ENCODE data around the gene ENPP3.

ENPP3 gene

DNA sequence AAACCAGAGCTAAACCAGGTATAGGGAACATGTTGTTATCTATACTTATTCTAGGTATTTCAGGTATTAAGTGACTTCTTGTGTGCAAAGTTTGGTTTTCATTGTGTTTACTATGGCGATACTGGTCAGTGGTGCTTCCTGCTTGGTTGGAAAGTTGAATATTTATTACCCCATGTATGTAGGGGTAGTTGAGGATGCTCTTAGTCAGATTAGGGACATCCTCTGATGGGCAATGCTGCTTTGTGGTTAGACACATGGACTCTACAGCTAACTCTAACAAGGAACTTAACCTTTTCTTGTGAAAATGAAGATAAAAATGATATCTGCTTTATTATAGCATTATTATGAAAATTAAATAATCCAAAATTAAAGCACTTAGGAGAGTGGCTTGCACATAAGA is 126.6 kb downstream of the ENPP3 start:
- no peaks in the 10 kb centered on the region for H3K9me3 ChIP-seq (ENCODE audit: insufficient read depth, low read length)
- DNase-seq (ENCODE audit: low read depth, low spot score), result no peak
- TF ChIP-seq YY1 (IDR thresholded peaks at IDR 0.05; ENCODE audit: insufficient read depth, insufficient read length) (no peak), SUZ12 (IDR thresholded peaks at IDR 0.05; ENCODE audit: extremely low read depth, insufficient read depth, insufficient read length) (no peak), ZNF274 (IDR thresholded peaks at IDR 0.05; ENCODE audit: low read depth, low read length) (no peak)
- H3K27me3 ChIP-seq (ENCODE audit: insufficient read depth, insufficient read length), result no peaks in the 10 kb centered on the region
- H3K4me3 ChIP-seq (ENCODE audit: insufficient read length, low read depth), result no peak overlapping the region
- no peak overlapping the region for H3K9ac ChIP-seq (ENCODE audit: insufficient read length, low read depth)
- no peaks in the 10 kb centered on the region for H3K4me1 ChIP-seq (ENCODE audit: insufficient read depth, insufficient read length)
- no peaks in the 10 kb centered on the region for H3K36me3 ChIP-seq (ENCODE audit: insufficient read depth, insufficient read length, low read length)

DNA sequence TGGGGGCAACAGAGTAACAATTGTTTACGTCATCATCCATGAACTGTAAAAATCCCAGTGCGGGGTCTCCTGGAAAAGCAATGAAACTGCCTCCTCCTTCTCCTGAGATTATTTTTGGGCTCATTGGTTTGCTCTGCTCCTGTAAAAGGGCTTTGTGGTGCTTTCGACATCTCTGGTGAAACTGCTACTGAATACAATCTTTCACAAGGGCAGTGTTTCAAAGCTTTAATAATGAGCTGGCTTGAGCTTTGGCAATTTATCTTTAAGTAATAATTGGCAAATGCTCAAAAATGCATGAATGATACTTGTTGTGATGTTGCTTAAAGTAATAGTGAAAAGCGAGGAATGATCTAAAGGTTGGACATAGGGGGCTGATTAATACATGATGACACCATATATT is 127.2 kb downstream of the ENPP3 start:
- Histone ChIP-seq H3K27me3 (ENCODE audit: insufficient read depth, insufficient read length) (no peaks in the 10 kb centered on the region), H3K4me1 (ENCODE audit: insufficient read depth, insufficient read length) (no peaks in the 10 kb centered on the region), H3K9me3 (ENCODE audit: insufficient read depth, low read length) (no peaks in the 10 kb centered on the region), H3K36me3 (ENCODE audit: insufficient read depth, insufficient read length, low read length) (no peaks in the 10 kb centered on the region), H3K4me3 (ENCODE audit: insufficient read length, low read depth) (no peak overlapping the region), H3K9ac (ENCODE audit: insufficient read length, low read depth) (no peak overlapping the region)
- TF ChIP-seq SUZ12 (IDR thresholded peaks at IDR 0.05; ENCODE audit: extremely low read depth, insufficient read depth, insufficient read length) (no peak), ZNF274 (IDR thresholded peaks at IDR 0.05; ENCODE audit: low read depth, low read length) (no peak), YY1 (IDR thresholded peaks at IDR 0.05; ENCODE audit: insufficient read depth, insufficient read length) (no peak)
- no peak for DNase-seq (ENCODE audit: low read depth, low spot score)

DNA sequence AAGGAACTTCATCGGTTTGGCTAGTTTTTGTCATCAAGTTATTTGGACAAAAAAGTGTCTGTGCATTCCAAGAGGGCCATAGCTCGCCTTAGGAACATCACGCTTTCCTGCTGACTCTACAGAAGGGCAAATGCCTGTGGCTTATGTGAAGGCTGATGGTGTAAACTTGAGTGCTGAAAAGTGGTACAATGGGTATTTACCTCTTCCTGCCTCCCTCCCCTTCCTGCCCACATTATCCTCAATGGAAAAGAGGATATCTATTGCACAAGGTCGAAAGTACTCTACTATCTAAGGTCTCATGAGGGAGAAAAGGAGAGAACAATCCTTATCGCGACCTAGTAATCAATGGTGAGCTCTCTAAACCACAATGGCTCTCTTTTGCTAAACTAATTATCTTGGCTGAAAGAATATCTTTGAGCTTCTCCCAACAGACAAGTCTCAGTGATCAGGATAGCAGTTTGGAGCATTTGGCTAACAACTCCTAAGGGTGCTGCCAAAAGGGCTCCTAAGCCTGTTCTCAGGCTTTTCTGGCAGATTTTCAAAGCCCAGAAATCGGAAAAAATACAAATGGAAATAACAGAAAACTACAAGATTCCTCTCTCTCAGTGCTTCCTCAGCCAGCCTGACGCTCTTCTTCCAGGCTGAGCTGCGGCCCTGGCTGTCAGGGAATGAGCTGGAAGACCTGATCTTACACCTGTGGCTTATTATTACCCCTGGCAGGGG is 128.1 kb downstream of the ENPP3 start:
- Histone ChIP-seq H3K36me3 (ENCODE audit: insufficient read depth, insufficient read length, low read length) (no peaks in the 10 kb centered on the region), H3K4me3 (ENCODE audit: insufficient read length, low read depth) (no peak overlapping the region), H3K4me1 (ENCODE audit: insufficient read depth, insufficient read length) (no peaks in the 10 kb centered on the region), H3K9me3 (ENCODE audit: insufficient read depth, low read length) (no peaks in the 10 kb centered on the region), H3K27me3 (ENCODE audit: insufficient read depth, insufficient read length) (no peaks in the 10 kb centered on the region), H3K9ac (ENCODE audit: insufficient read length, low read depth) (no peak overlapping the region)
- TF ChIP-seq ZNF274 (IDR thresholded peaks at IDR 0.05; ENCODE audit: low read depth, low read length) (no peak), YY1 (IDR thresholded peaks at IDR 0.05; ENCODE audit: insufficient read depth, insufficient read length) (no peak), SUZ12 (IDR thresholded peaks at IDR 0.05; ENCODE audit: extremely low read depth, insufficient read depth, insufficient read length) (no peak)
- DNase-seq (ENCODE audit: low read depth, low spot score), result no peak

DNA sequence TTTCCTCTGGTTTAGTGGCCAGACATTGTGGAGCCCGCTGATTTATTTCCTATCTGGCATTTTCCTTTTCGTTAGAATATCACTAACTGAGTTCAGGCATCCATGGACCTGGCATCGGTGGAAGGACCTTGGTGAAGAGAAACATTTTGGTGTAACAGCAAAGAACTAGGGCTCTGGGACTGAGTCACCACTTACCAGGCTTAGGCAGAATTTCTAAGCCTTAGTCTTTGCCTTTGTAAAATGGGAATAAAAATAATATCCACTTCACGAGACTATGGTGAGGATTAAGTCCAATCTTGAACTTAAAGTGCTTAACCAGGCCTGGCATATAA is 128.7 kb downstream of the ENPP3 start:
- DNase-seq (ENCODE audit: low read depth, low spot score), result no peak
- Histone ChIP-seq H3K27me3 (ENCODE audit: insufficient read depth, insufficient read length) (no peaks in the 10 kb centered on the region), H3K4me1 (ENCODE audit: insufficient read depth, insufficient read length) (no peaks in the 10 kb centered on the region), H3K9me3 (ENCODE audit: insufficient read depth, low read length) (no peaks in the 10 kb centered on the region), H3K9ac (ENCODE audit: insufficient read length, low read depth) (no peak overlapping the region), H3K4me3 (ENCODE audit: insufficient read length, low read depth) (no peak overlapping the region), H3K36me3 (ENCODE audit: insufficient read depth, insufficient read length, low read length) (no peaks in the 10 kb centered on the region)
- TF ChIP-seq ZNF274 (IDR thresholded peaks at IDR 0.05; ENCODE audit: low read depth, low read length), result no peak
- no peak for TF ChIP-seq SUZ12 (IDR thresholded peaks at IDR 0.05; ENCODE audit: extremely low read depth, insufficient read depth, insufficient read length)
- no peak for TF ChIP-seq YY1 (IDR thresholded peaks at IDR 0.05; ENCODE audit: insufficient read depth, insufficient read length)

DNA sequence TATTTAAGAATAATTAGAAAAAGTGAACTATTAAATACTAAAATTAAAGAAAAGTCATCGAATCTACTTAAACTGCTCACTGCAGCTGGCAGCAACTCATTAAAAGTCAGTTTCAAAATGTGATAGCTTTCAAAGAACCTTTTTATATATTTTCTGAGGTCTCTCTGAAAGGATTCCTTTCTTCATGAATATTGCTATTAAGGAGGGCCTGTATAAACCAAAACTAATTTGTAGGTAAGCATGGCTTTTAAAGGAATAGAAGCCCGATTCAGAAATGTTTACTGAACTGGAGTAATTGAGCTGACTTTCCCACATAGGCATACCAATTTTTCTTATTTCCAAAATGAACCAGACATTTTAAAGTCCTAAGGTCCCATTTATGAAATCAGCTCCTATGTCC is 129.5 kb downstream of the ENPP3 start:
- DNase-seq (ENCODE audit: low read depth, low spot score), result no peak
- Histone ChIP-seq H3K4me3 (ENCODE audit: insufficient read length, low read depth) (no peak overlapping the region), H3K4me1 (ENCODE audit: insufficient read depth, insufficient read length) (no peaks in the 10 kb centered on the region), H3K9me3 (ENCODE audit: insufficient read depth, low read length) (peaks cover 1% of the 10 kb centered on the region; the same call in 1 of the 2 replicates), H3K9ac (ENCODE audit: insufficient read length, low read depth) (no peak overlapping the region), H3K36me3 (ENCODE audit: insufficient read depth, insufficient read length, low read length) (no peaks in the 10 kb centered on the region), H3K27me3 (ENCODE audit: insufficient read depth, insufficient read length) (no peaks in the 10 kb centered on the region)
- no peak for TF ChIP-seq SUZ12 (IDR thresholded peaks at IDR 0.05; ENCODE audit: extremely low read depth, insufficient read depth, insufficient read length)
- no peak for TF ChIP-seq YY1 (IDR thresholded peaks at IDR 0.05; ENCODE audit: insufficient read depth, insufficient read length)
- TF ChIP-seq ZNF274 (IDR thresholded peaks at IDR 0.05; ENCODE audit: low read depth, low read length), result no peak

DNA sequence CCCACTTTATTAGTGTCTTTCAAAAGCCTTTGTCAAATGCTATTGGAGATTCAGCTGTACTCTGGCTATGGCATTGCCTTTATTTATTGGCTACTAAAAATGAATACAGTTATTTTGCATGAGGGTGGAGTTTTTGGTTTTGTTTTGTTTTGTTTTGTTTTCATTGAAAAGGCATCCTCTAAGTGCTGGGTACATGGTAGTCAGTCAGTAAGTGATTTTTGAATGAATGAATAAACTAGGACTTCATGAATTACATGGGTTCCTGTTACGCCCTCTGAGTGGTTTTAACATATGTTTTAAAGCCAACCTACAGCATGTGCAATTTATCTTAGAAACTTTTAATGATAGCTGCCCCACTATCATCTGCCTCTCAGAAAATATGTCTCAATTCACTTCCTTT is 131.9 kb downstream of the ENPP3 start:
- Histone ChIP-seq H3K27me3 (ENCODE audit: insufficient read depth, insufficient read length) (no peaks in the 10 kb centered on the region), H3K36me3 (ENCODE audit: insufficient read depth, insufficient read length, low read length) (no peaks in the 10 kb centered on the region), H3K4me3 (ENCODE audit: insufficient read length, low read depth) (no peak overlapping the region), H3K9me3 (ENCODE audit: insufficient read depth, low read length) (peaks cover 7% of the 10 kb centered on the region; the same call in 1 of the 2 replicates), H3K4me1 (ENCODE audit: insufficient read depth, insufficient read length) (no peaks in the 10 kb centered on the region), H3K9ac (ENCODE audit: insufficient read length, low read depth) (no peak overlapping the region)
- TF ChIP-seq ZNF274 (IDR thresholded peaks at IDR 0.05; ENCODE audit: low read depth, low read length), result no peak
- no peak for TF ChIP-seq YY1 (IDR thresholded peaks at IDR 0.05; ENCODE audit: insufficient read depth, insufficient read length)
- no peak for DNase-seq (ENCODE audit: low read depth, low spot score)

DNA sequence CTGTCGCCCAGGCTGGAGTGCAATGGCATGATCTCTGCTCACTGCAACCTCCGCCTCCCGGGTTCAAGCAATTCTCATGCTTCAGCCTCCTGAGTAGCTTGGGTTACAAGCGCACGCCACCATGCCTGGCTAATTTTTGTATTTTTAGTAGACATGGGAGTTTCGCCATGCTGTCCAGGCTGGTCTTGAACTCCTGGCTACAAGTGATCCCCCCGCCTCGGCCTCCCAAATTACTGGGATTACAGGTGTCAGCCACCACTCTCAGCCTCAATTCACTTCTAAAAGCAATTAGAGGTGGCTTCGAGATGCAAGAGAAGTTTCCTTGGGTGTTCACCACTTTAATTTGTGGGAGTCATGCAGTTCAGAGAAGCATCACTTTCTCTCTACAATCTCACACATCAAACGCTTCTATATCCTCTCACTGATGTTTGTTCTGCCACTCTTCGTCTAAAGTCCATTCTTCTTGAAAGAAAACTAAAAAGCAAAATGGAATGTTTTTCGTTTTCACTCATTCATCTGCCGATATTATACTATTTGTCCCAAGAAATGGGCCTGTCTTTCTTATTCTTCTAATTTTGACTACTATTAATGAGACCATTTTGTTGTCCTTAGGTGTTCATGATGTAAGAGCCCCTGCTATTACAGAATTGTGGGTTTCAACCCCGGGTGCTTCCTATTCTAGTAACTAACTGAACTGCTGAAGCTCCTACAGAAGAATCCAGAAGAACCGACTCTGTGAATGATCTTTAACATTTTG is 132.5 kb downstream of the ENPP3 start:
- TF ChIP-seq SUZ12 (IDR thresholded peaks at IDR 0.05; ENCODE audit: extremely low read depth, insufficient read depth, insufficient read length), result no peak
- no peak for TF ChIP-seq ZNF274 (IDR thresholded peaks at IDR 0.05; ENCODE audit: low read depth, low read length)
- no peak for TF ChIP-seq YY1 (IDR thresholded peaks at IDR 0.05; ENCODE audit: insufficient read depth, insufficient read length)
- no peak overlapping the region for H3K9ac ChIP-seq (ENCODE audit: insufficient read length, low read depth)
- no peak for DNase-seq (ENCODE audit: low read depth, low spot score)

More for the DNA sequence above, 132.5 kb downstream of the ENPP3 start:
- no peak overlapping the region for H3K4me3 ChIP-seq (ENCODE audit: insufficient read length, low read depth)
- H3K27me3 ChIP-seq (ENCODE audit: insufficient read depth, insufficient read length), result no peaks in the 10 kb centered on the region
- no peaks in the 10 kb centered on the region for H3K36me3 ChIP-seq (ENCODE audit: insufficient read depth, insufficient read length, low read length)
- no peaks in the 10 kb centered on the region for H3K4me1 ChIP-seq (ENCODE audit: insufficient read depth, insufficient read length)
- peaks cover 7% of the 10 kb centered on the region; the same call in 1 of the 2 replicates for H3K9me3 ChIP-seq (ENCODE audit: insufficient read depth, low read length)
